Type B pancreatic cell (in vitro differentiated cells): Measurements from ENCODE around the gene NCAM1. TPM values are rescaled to one million over a fixed set of nuclear protein-coding genes. Genes with fewer than 3 reads are reported as not detected.

ENCODE experiments used
- DNase-seq: peaks from one replicate; pipeline ENCODE4 v3.0.0; 2021; ENCODE audit warnings: mixed read lengths; ENCODE audit not compliant: unreplicated experiment; ENCODE audit errors: extremely low spot score
- H3K27ac Mint-ChIP-seq: 2 replicates; pipeline ENCODE4 v1.8.0; 2021; ENCODE audit warnings: mild to moderate bottlenecking, mixed read lengths
- H3K27me3 Mint-ChIP-seq: 2 replicates; pipeline ENCODE4 v1.8.0; 2021; ENCODE audit warnings: mixed read lengths
- H3K36me3 Mint-ChIP-seq: 2 replicates; pipeline ENCODE4 v1.8.0; 2021; ENCODE audit warnings: mixed read lengths
- H3K4me1 Mint-ChIP-seq: one replicate; pipeline ENCODE4 v1.8.0; 2021; ENCODE audit warnings: mixed read lengths; ENCODE audit not compliant: unreplicated experiment
- H3K4me3 Mint-ChIP-seq: 2 replicates; pipeline ENCODE4 v1.8.0; 2021; ENCODE audit warnings: mild to moderate bottlenecking, mixed read lengths
- H3K9me3 Mint-ChIP-seq: 2 replicates; pipeline ENCODE4 v1.8.0; 2021; ENCODE audit warnings: mixed read lengths
- total RNA-seq: library from RNA; stranded (reverse); gene quantifications from 2 replicates; pipeline ENCODE4 v1.2.1, GENCODE V29; 2021; ENCODE audit warnings: low replicate concordance
- TF ChIP-seq, protein P1 (sequence below): fragments of 200-600 bp; sonication (generic); conservative IDR thresholded peaks from 2 replicates; pipeline ENCODE4 v1.5.0; 2021; ENCODE audit warnings: antibody characterized with exemption, mild to moderate bottlenecking

NCAM1 gene
- total RNA-seq, 1 donor from 2014 or later: 106 TPM

DNA sequence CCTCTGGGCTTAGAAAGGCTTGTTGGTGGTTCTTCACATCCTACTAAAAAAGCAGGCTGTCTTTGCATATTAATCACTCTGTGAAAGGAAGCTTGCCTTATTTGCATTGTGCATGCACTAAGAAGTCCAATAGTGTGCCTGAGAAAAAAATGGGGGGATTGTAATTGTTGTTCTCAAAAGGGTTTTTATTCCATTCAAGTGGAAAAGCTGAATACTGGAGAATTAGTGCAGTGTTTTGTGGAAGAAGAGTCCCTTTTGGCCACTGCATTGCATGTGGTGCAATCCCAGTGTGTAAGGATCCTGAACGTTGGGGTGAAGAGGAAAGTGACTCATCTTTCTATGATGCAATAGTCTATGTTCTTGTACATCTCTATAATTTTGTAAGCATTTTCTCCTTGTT, 16.5 kb downstream of the NCAM1 start:
- H3K36me3 Mint-ChIP-seq: peaks cover 4% of the 10 kb centered on the region
- TF ChIP-seq, protein P1, sequence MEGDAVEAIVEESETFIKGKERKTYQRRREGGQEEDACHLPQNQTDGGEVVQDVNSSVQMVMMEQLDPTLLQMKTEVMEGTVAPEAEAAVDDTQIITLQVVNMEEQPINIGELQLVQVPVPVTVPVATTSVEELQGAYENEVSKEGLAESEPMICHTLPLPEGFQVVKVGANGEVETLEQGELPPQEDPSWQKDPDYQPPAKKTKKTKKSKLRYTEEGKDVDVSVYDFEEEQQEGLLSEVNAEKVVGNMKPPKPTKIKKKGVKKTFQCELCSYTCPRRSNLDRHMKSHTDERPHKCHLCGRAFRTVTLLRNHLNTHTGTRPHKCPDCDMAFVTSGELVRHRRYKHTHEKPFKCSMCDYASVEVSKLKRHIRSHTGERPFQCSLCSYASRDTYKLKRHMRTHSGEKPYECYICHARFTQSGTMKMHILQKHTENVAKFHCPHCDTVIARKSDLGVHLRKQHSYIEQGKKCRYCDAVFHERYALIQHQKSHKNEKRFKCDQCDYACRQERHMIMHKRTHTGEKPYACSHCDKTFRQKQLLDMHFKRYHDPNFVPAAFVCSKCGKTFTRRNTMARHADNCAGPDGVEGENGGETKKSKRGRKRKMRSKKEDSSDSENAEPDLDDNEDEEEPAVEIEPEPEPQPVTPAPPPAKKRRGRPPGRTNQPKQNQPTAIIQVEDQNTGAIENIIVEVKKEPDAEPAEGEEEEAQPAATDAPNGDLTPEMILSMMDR: no peak
- peaks cover 6% of the 10 kb centered on the region for H3K27me3 Mint-ChIP-seq
- no peaks in the 10 kb centered on the region for H3K9me3 Mint-ChIP-seq
- peaks cover 10% of the 10 kb centered on the region for H3K4me1 Mint-ChIP-seq
- H3K4me3 Mint-ChIP-seq: no peak overlapping the region
- no peak overlapping the region for H3K27ac Mint-ChIP-seq
- no peak for DNase-seq

- H3K4me1 Mint-ChIP-seq: peaks cover 4% of the 10 kb centered on the region
- TF ChIP-seq, protein P1: no peak
- no peak for DNase-seq
- H3K4me3 Mint-ChIP-seq: no peak overlapping the region
- no peak overlapping the region for H3K27ac Mint-ChIP-seq
- H3K9me3 Mint-ChIP-seq: peaks cover 7% of the 10 kb centered on the region
- peaks cover 22% of the 10 kb centered on the region for H3K36me3 Mint-ChIP-seq
- H3K27me3 Mint-ChIP-seq: peaks cover 6% of the 10 kb centered on the region
These were observed 22.7 kb downstream of the NCAM1 start for GRCh38 chr11:112983887-112984286.

DNA sequence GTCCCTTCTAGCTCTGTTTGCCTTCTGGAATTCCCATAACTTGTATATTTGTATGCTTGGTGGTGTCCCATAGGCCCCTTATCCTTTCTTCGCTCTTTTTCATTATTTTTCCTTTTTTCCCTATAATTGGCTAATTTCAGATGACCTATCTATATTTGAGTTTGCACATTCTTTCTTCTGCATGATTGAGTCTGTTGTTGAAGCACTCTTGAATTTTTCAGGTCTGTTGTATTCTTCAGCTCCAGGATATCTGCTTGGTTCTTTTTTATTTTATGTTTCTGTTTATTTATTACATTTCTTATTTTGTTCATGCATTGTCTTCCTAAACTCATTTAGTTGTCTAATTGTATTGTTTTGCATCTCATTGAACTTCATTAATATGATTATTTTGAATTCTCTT, 28.0 kb downstream of the NCAM1 start:
- DNase-seq: no peak
- no peaks in the 10 kb centered on the region for H3K4me1 Mint-ChIP-seq
- no peaks in the 10 kb centered on the region for H3K27me3 Mint-ChIP-seq
- H3K27ac Mint-ChIP-seq: no peak overlapping the region
- H3K36me3 Mint-ChIP-seq: peaks cover 27% of the 10 kb centered on the region
- peaks cover 12% of the 10 kb centered on the region for H3K9me3 Mint-ChIP-seq
- no peak overlapping the region for H3K4me3 Mint-ChIP-seq
- TF ChIP-seq, protein P1: no peak

- Mint-ChIP-seq H3K36me3 (peaks cover 13% of the 10 kb centered on the region), H3K4me3 (no peak overlapping the region), H3K4me1 (peaks cover 28% of the 10 kb centered on the region), H3K9me3 (peaks cover 5% of the 10 kb centered on the region), H3K27me3 (no peaks in the 10 kb centered on the region), H3K27ac (no peak overlapping the region)
- TF ChIP-seq, protein P1: no peak
- DNase-seq: no peak
These were observed 32.6 kb downstream of the NCAM1 start for GRCh38 chr11:112993808-112994207.

DNA sequence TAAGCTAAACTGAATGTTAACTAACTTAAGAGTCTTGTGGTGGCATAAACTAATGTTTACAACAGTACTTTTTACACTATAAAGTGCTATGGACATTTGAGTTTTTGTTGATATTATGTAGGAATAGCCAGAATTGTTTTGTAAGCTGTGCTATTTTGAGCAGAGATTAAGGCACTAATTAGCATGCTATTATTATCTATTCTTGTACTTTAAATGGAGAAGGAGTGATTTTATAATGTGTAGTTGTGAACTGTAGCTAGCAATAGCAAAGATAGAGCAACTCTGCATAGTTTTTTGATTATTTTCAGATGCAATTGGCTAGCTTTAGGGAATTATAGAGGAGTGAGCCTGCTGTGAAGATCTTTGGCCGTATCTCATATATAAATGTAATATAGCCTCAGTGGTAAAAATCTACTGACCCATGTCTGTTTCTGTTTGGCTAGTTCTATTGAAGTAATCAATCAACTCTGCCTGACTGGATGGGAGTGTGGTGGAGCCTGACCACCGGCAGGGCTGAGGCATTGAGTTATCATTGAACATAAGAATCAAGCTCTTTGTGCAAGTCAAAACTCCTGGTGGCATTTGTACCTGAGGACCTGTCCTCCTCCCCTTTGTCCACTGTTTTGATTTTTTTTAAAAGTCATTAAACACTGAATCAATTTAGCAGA, 34.3 kb downstream of the NCAM1 start:
- Mint-ChIP-seq H3K36me3 (peaks cover 7% of the 10 kb centered on the region), H3K4me1 (peaks cover 28% of the 10 kb centered on the region), H3K9me3 (peaks cover 5% of the 10 kb centered on the region), H3K27me3 (no peaks in the 10 kb centered on the region), H3K27ac (no peak overlapping the region), H3K4me3 (no peak overlapping the region)
- no peak for DNase-seq
- TF ChIP-seq, protein P1: peak; percentile 37
